A549 (cell line): ENCODE results near the gene MCU. TPM values are rescaled to one million over a fixed set of nuclear protein-coding genes. Genes with fewer than 3 reads are reported as not detected.

Experiments used
- ATAC-seq, 2 experiments: fragments of 200-7000 bp in 1 of 2; fragments of >200 bp in 1 of 2; cut with Nextera tagmentation in 1 of 2; cut with Tn5 transposase in 1 of 2; 3 replicates each; pipeline versions ENCODE4 v1.8.0 to v1.9.1; 2018 to 2020; ENCODE audit warnings: mild to moderate bottlenecking in 1 of 2, moderate library complexity in 1 of 2
- CTCF ChIA-PET: fragments of 300-600 bp; sonication (Branson Sonifier 250); formaldehyde crosslinking; extraction: SDS; loops from one replicate; lab custom pipeline; 2021; ENCODE audit warnings: antibody characterized with exemption, inconsistent platforms; lab: Yijun Ruan, JAX
- POLR2A ChIA-PET: fragments of 350-600 bp; formaldehyde crosslinking; extraction: SDS; loops from one replicate; lab custom pipeline; 2021; ENCODE audit warnings: antibody characterized with exemption, inconsistent platforms; lab: Yijun Ruan, JAX
- DNase-seq, 2 experiments: peaks; one replicate each; pipeline versions ENCODE4 v3.0.0 to v3.0.0-alpha.2; 2011 to 2016; ENCODE audit warnings: low read depth in 1 of 2, low spot score in 1 of 2
- FAIRE-seq: peaks from 2 replicates; lab custom pipeline; 2011; peaks lifted over from hg19 to GRCh38; lab: Jason Lieb, UNC
- H3K27ac ChIP-seq, 2 experiments: fragments of >200 bp; sonication (Bioruptor Twin); formaldehyde crosslinking; 3 replicates each; pipeline ENCODE4 v1.5.1; 2016 to 2017
- H3K4me1 ChIP-seq: fragments of >200 bp; sonication (Bioruptor Twin); formaldehyde crosslinking; 3 replicates; pipeline ENCODE4 v1.6.1; 2016
- H3K4me2 ChIP-seq: fragments of >200 bp; sonication (Bioruptor Twin); formaldehyde crosslinking; 3 replicates; pipeline ENCODE4 v1.6.1; 2016
- H3K4me3 ChIP-seq: fragments of >200 bp; sonication (Bioruptor Twin); formaldehyde crosslinking; 3 replicates; pipeline ENCODE4 v1.5.1; 2016
- H3K9me3 ChIP-seq: fragments of >200 bp; sonication (Bioruptor Twin); formaldehyde crosslinking; 3 replicates; pipeline ENCODE4 v1.6.1; 2016
- ATOH8 ChIP-seq: fragments of 250-450 bp; sonication (Bioruptor Pico); IDR thresholded peaks from 2 replicates; pipeline ENCODE4 v1.5.0; 2020; ENCODE audit warnings: low read depth, mild to moderate bottlenecking, moderate library complexity
- CBX2 ChIP-seq: fragments of 200-600 bp; sonication (generic); IDR thresholded peaks from 2 replicates; pipeline ENCODE4 v1.6.1; 2016; ENCODE audit warnings: low read depth, mild to moderate bottlenecking, borderline replicate concordance
- CBX8 ChIP-seq: fragments of 200-600 bp; sonication (generic); IDR thresholded peaks from 2 replicates; pipeline ENCODE4 v1.6.1; 2016
- CEBPB ChIP-seq, 2 experiments: fragments of >200 bp in 1 of 2; sonication (Bioruptor Twin) in 1 of 2; formaldehyde crosslinking in 1 of 2; IDR thresholded peaks; 2 replicates each; pipeline ENCODE4 v1.6.1; 2012 to 2016
- CHD2 ChIP-seq: fragments of 150-350 bp; IDR thresholded peaks from 2 replicates; pipeline ENCODE4 v1.6.1; 2014; ENCODE audit warnings: low read length; ENCODE audit not compliant: partially characterized antibody
- CHD4 ChIP-seq: fragments of 200-600 bp; sonication (generic); IDR thresholded peaks from 2 replicates; pipeline ENCODE4 v1.6.1; 2016; ENCODE audit warnings: antibody characterized with exemption, mild to moderate bottlenecking, borderline replicate concordance
- E2F6 ChIP-seq: IDR thresholded peaks from 2 replicates; pipeline ENCODE4 v1.6.1; 2012; ENCODE audit warnings: low read depth, borderline replicate concordance
- EHF ChIP-seq: fragments of 250-450 bp; sonication (Bioruptor Pico); IDR thresholded peaks from 2 replicates; pipeline ENCODE4 v1.5.0; 2020; ENCODE audit warnings: mild to moderate bottlenecking
- EP300 ChIP-seq, 2 experiments: fragments of >200 bp; sonication (Bioruptor Twin); formaldehyde crosslinking; IDR thresholded peaks; 2 replicates in 1 of 2; 3 replicates in 1 of 2; pipeline ENCODE4 v1.6.1; 2016 to 2017
- FOSL2 ChIP-seq, 2 experiments: fragments of 450-650 bp in 1 of 2; fragments of >200 bp in 1 of 2; sonication (Bioruptor Twin) in 1 of 2; formaldehyde crosslinking; IDR thresholded peaks; 2 replicates each; pipeline versions ENCODE4 v1.5.0 to v1.6.1; 2016 to 2020; ENCODE audit warnings: mild to moderate bottlenecking in 1 of 2, moderate library complexity in 1 of 2
- FOXS1 ChIP-seq: fragments of 250-450 bp; sonication (Bioruptor Pico); IDR thresholded peaks from 2 replicates; pipeline ENCODE4 v1.5.0; 2020; ENCODE audit warnings: mild to moderate bottlenecking, moderate library complexity
- GATA3 ChIP-seq: IDR thresholded peaks from 2 replicates; pipeline ENCODE4 v1.6.1; 2012; ENCODE audit warnings: borderline replicate concordance
- HES2 ChIP-seq: fragments of >200 bp; sonication (Bioruptor Twin); formaldehyde crosslinking; IDR thresholded peaks from 2 replicates; pipeline ENCODE4 v1.6.1; 2016
- HEYL ChIP-seq: fragments of 250-450 bp; sonication (Bioruptor Pico); IDR thresholded peaks from 2 replicates; pipeline ENCODE4 v1.8.0; 2021; ENCODE audit warnings: mild to moderate bottlenecking, moderate library complexity
- HOXB5 ChIP-seq: fragments of 250-450 bp; sonication (Bioruptor Pico); IDR thresholded peaks from 2 replicates; pipeline ENCODE4 v1.5.0; 2020; ENCODE audit warnings: mild to moderate bottlenecking, moderate library complexity
- JUN ChIP-seq, 2 experiments: fragments of >200 bp; sonication (Bioruptor Twin); formaldehyde crosslinking; IDR thresholded peaks; 2 replicates in 1 of 2; 3 replicates in 1 of 2; pipeline ENCODE4 v1.6.1; 2016 to 2017
- JUNB ChIP-seq: fragments of >200 bp; sonication (Bioruptor Twin); formaldehyde crosslinking; IDR thresholded peaks from 2 replicates; pipeline ENCODE4 v1.6.1; 2016
- KDM1A ChIP-seq: fragments of 200-600 bp; sonication (generic); IDR thresholded peaks from 2 replicates; pipeline ENCODE4 v1.6.1; 2016; ENCODE audit warnings: low read depth, mild to moderate bottlenecking
- MAX ChIP-seq: IDR thresholded peaks from 2 replicates; pipeline ENCODE4 v1.6.1; 2012
- MYC ChIP-seq: IDR thresholded peaks from 2 replicates; pipeline ENCODE4 v1.6.1; 2012; ENCODE audit warnings: mild to moderate bottlenecking, inconsistent platforms, low read length, improper control_type of control experiment, borderline replicate concordance
- NFE2L2 ChIP-seq: fragments of 150-350 bp; conservative IDR thresholded peaks from 2 replicates; pipeline ENCODE4 v1.6.1; 2014; ENCODE audit warnings: low read length
- NR3C1 ChIP-seq: fragments of >200 bp; sonication (Bioruptor Twin); formaldehyde crosslinking; IDR thresholded peaks from 3 replicates; pipeline ENCODE4 v1.6.1; 2017
- PBX3 ChIP-seq: IDR thresholded peaks from 2 replicates; pipeline ENCODE4 v1.6.1; 2012
- POLR2A ChIP-seq: IDR thresholded peaks from 2 replicates; pipeline ENCODE4 v1.6.1; 2012; ENCODE audit warnings: mild to moderate bottlenecking, low read length
- RARB ChIP-seq: fragments of 250-450 bp; sonication (Bioruptor Pico); IDR thresholded peaks from 2 replicates; pipeline ENCODE4 v1.8.0; 2021; ENCODE audit warnings: mild to moderate bottlenecking, moderate library complexity
- RFX5 ChIP-seq: fragments of 450-650 bp; IDR thresholded peaks from 2 replicates; pipeline ENCODE4 v1.7.1; 2014; ENCODE audit warnings: antibody characterized with exemption, mild to moderate bottlenecking, moderate library complexity
- TFCP2L1 ChIP-seq: fragments of 250-450 bp; sonication (Bioruptor Pico); IDR thresholded peaks from 2 replicates; pipeline ENCODE4 v1.5.0; 2021; ENCODE audit warnings: mild to moderate bottlenecking
- USF2 ChIP-seq: fragments of 450-650 bp; IDR thresholded peaks from 2 replicates; pipeline ENCODE4 v1.6.1; 2014; ENCODE audit warnings: antibody characterized with exemption
- ZSCAN20 ChIP-seq: fragments of 250-450 bp; sonication (Bioruptor Pico); IDR thresholded peaks from 2 replicates; pipeline ENCODE4 v1.8.0; 2022; ENCODE audit warnings: mild to moderate bottlenecking, moderate library complexity
- WGBS: methylation state at CpG from one replicate; pipeline ENCODE4 v1.1.6; 2017; ENCODE audit errors: missing lambda C conversion rate; 5-methylcytosine and 5-hydroxymethylcytosine counted together
- polyA plus RNA-seq, 4 experiments: library from polyadenylated mRNA; depleted of rRNA in 3 of 4; stranded (reverse); fragments of >200 nt; fragmentation: RNase III in 1 of 4; extraction: RNeasy Plus Mini Kit Qiagen cat#74134 plus additional on column Dnase treatment in 1 of 4; gene quantifications; 2 replicates in 3 of 4; 3 replicates in 1 of 4; pipeline ENCODE4 v1.2.3, GENCODE V29; 2011 to 2017

The MCU gene
- polyA plus RNA-seq, 2 of the 4 experiments (the other 2 are of a cell fraction) = 44.0 to 221 TPM

GRCh38 chr10:72841487-72841886 is 149.5 kb downstream of the MCU start:
- Histone ChIP-seq H3K27ac (no peak overlapping the region), H3K9me3 (no peaks in the 10 kb centered on the region), H3K4me2 (no peak overlapping the region), H3K4me3 (no peak overlapping the region), H3K4me1 (peaks cover 12% of the 10 kb centered on the region)
- ChIA-PET POLR2A (no interaction called here), CTCF (interaction anchor here (1.1 kb wide), 1 partner anchor 478 kb away, joined by 3 read pairs; no protein-coding TSS in a partner anchor)
- FAIRE-seq (no peak), DNase-seq (no peak), ATAC-seq (no peak)
- WGBS = 82% methylated on average over 5 of the region's 5 CpGs
- TF ChIP-seq HEYL (CRISPR knock-in tag) (no peak), TFCP2L1 (no peak), FOXS1 (CRISPR knock-in tag) (no peak), EHF (CRISPR knock-in tag) (no peak), RARB (CRISPR knock-in tag) (no peak), JUNB (no peak), POLR2A (no peak), CHD2 (no peak), RFX5 (no peak), JUN (IDR thresholded peaks at IDR 0.05) (no peak), PBX3 (no peak), CBX8 (no peak), EP300 (IDR thresholded peaks at IDR 0.05) (no peak), KDM1A (no peak), CEBPB (IDR thresholded peaks at IDR 0.05) (no peak), HES2 (no peak), USF2 (no peak), GATA3 (no peak), ZSCAN20 (CRISPR knock-in tag) (no peak), NFE2L2 (no peak)

GRCh38 chr10:72842164-72842563 is 150.2 kb downstream of the MCU start:
- ChIA-PET POLR2A (no interaction called here), CTCF (interaction anchor here (1.1 kb wide), 1 partner anchor 478 kb away, joined by 3 read pairs; no protein-coding TSS in a partner anchor)
- TF ChIP-seq NR3C1 (no peak), CHD4 (no peak), CBX2 (no peak), ATOH8 (no peak), MYC (no peak), HEYL (CRISPR knock-in tag) (no peak)
- peaks cover 19% of the 10 kb centered on the region for H3K4me1 ChIP-seq
- H3K27ac ChIP-seq = no peak overlapping the region
- FAIRE-seq (no peak), ATAC-seq (no peak), DNase-seq (no peak)
- no peak overlapping the region for H3K4me3 ChIP-seq
- no peaks in the 10 kb centered on the region for H3K9me3 ChIP-seq
- WGBS = 94% methylated on average over 2 of the region's 2 CpGs
- H3K4me2 ChIP-seq = no peak overlapping the region

- CTCF ChIA-PET = interaction anchor here (1.9 kb wide), 1 partner anchor 11 kb away, joined by 13 read pairs; no protein-coding TSS in a partner anchor
- POLR2A ChIA-PET = interaction anchor here (0.6 kb wide), 1 partner anchor 249 kb away, joined by 4 read pairs; no protein-coding TSS in a partner anchor
- peak; percentile 74 for FAIRE-seq
Observed at GRCh38 chr10:72846238-72846637, 154.3 kb downstream of the MCU start.

More at GRCh38 chr10:72846238-72846637, 154.3 kb downstream of the MCU start:
- H3K4me2 ChIP-seq = peak overlapping the region; percentile 65
- H3K4me1 ChIP-seq = peaks cover 22% of the 10 kb centered on the region
- no peak overlapping the region for H3K4me3 ChIP-seq
- H3K27ac ChIP-seq = peak overlapping the region; percentile 59 to 85
- ATAC-seq (peak; percentile 94 to 99), DNase-seq (peak; percentile 52 to 64)
- TF ChIP-seq JUN (IDR thresholded peaks at IDR 0.05) (0 out of 5 replicates have a peak, but pooled peaks of 1 of the 2 experiments have one; percentile 28), E2F6 (no peak), FOSL2 (IDR thresholded peaks at IDR 0.05) (peak; percentile 66), FOSL2 (CRISPR knock-in tag; IDR thresholded peaks at IDR 0.05) (peak; percentile 80), MAX (0 out of 2 replicates have a peak, but pooled peaks have one; percentile 27), HOXB5 (no peak), CEBPB (IDR thresholded peaks at IDR 0.05) (peak in 1 of 2 experiments; percentile 46; a peak in 1 of 4 replicates)
- 33% methylated on average over 7 of the region's 7 CpGs for WGBS
- H3K9me3 ChIP-seq = peaks cover 5% of the 10 kb centered on the region; the same call in 2 of the 3 replicates
